GM18861 (cell line): ENCODE results near the gene HERC2.

Experiments
- ATAC-seq: cut with Tn5 transposase; IDR thresholded peaks from one replicate; pipeline ENCODE4 v1.9.1; 2021; ENCODE audit not compliant: unreplicated experiment

The HERC2 gene

GRCh38 chr15:28101201-28101600 lies 220.8 kb downstream of the HERC2 start:
- no peak for ATAC-seq

- ATAC-seq, result no peak
Measured at GRCh38 chr15:28100516-28101195, 221.3 kb downstream of the HERC2 start.

- no peak for ATAC-seq
Measured at GRCh38 chr15:28099555-28100140, 222.3 kb downstream of the HERC2 start.

GRCh38 chr15:28098766-28099554 lies 223.0 kb downstream of the HERC2 start, which contains the start of gene OCA2:
OCA2 (minus strand) TSS chr15:28099315; CDS start chr15:28081874, 17,441 bp downstream.
- ATAC-seq, result no peak

GRCh38 chr15:28098360-28098765 lies 223.6 kb downstream of the HERC2 start:
- no peak for ATAC-seq

- ATAC-seq, result no peak
Measured at GRCh38 chr15:28097656-28098359, 224.2 kb downstream of the HERC2 start.

GRCh38 chr15:28096670-28097431 lies 225.1 kb downstream of the HERC2 start:
- no peak for ATAC-seq

- ATAC-seq, result no peak
Measured at GRCh38 chr15:28096411-28096669, 225.6 kb downstream of the HERC2 start.

- no peak for ATAC-seq
Measured at GRCh38 chr15:28094732-28095521, 227.1 kb downstream of the HERC2 start.

GRCh38 chr15:28093752-28094535 lies 228.0 kb downstream of the HERC2 start:
- ATAC-seq, result no peak

GRCh38 chr15:28091313-28091712 lies 230.7 kb downstream of the HERC2 start:
- no peak for ATAC-seq

- ATAC-seq, result peak; percentile 88
Measured at GRCh38 chr15:28086175-28086703, 235.7 kb downstream of the HERC2 start.

- no peak for ATAC-seq
Measured at GRCh38 chr15:28085489-28086174, 236.3 kb downstream of the HERC2 start.

GRCh38 chr15:28084547-28084946 lies 237.4 kb downstream of the HERC2 start:
- ATAC-seq, result no peak

- no peak for ATAC-seq
Measured at GRCh38 chr15:28082891-28083684, 238.9 kb downstream of the HERC2 start.

GRCh38 chr15:28081594-28081993 lies 240.4 kb downstream of the HERC2 start:
- ATAC-seq, result no peak

GRCh38 chr15:28080386-28080785 lies 241.6 kb downstream of the HERC2 start:
- ATAC-seq, result no peak
